ENCODE data around the gene BCAS1. TPM values are rescaled to one million over a fixed set of nuclear protein-coding genes. Genes with fewer than 3 reads are reported as not detected.

Gene BCAS1
- total and polyA plus RNA-seq, 2 donors (not counting 3 experiments of a cell fraction or from before 2014, with no cell fraction given): not detected

GRCh38 chr20:53993310-53993709 lies 77.1 kb downstream of the BCAS1 start:
- H3K4me2 ChIP-seq (ENCODE audit: insufficient read depth, low read length): no peak overlapping the region
- CTCF ChIA-PET: no interaction called here

More at GRCh38 chr20:53993310-53993709, 77.1 kb downstream of the BCAS1 start:
- intact Hi-C loops (cut with micrococcal nuclease): no loop called here
- no peak overlapping the region for H3K9ac ChIP-seq (replicated peaks; ENCODE audit: extremely low read depth, insufficient read depth, low read length)
- H3K4me1 ChIP-seq (ENCODE audit: control insufficient read depth, extremely low read depth, insufficient read depth, low read length): no peaks in the 10 kb centered on the region
- BruUV-seq (replicated peaks): no TSS peak
- FAIRE-seq (no peak), DNase-seq (ENCODE audit: low read depth, low spot score) (no peak)
- H4K20me1 ChIP-seq (replicated peaks; ENCODE audit: control insufficient read depth, extremely low read depth, insufficient read depth, low read length): no peaks in the 10 kb centered on the region
- H2AFZ ChIP-seq (ENCODE audit: low read depth, low read length): no peak overlapping the region
- H3K27me3 ChIP-seq (ENCODE audit: control insufficient read depth in 2 of 2, insufficient read depth in 2 of 2, low read length in 2 of 2): no peaks in the 10 kb centered on the region
- no peaks in the 10 kb centered on the region for H3K9me3 ChIP-seq (replicated peaks; ENCODE audit: control insufficient read depth, insufficient read depth, low read length)
- no peaks in the 10 kb centered on the region for H3K36me3 ChIP-seq (ENCODE audit: control insufficient read depth in 2 of 2, extremely low read depth in 1 of 2, insufficient read depth in 2 of 2, low read length in 2 of 2)
- dilution Hi-C loops (cut with MboI; ENCODE audit: extremely low pct_ligation_motif_present, low sequenced_read_pairs): no loop called here
- POLR2A ChIA-PET: no interaction called here
- TF ChIP-seq GATA2 (IDR thresholded peaks at IDR 0.05; ENCODE audit: insufficient read depth, insufficient read length, low read depth, low read length) (no peak), POLR2AphosphoS5 (IDR thresholded peaks at IDR 0.05; ENCODE audit: insufficient read depth, low read depth, low read length) (no peak), EZH2 (IDR thresholded peaks at IDR 0.05; ENCODE audit: borderline replicate concordance, low read depth, low read length, severe bottlenecking) (no peak), CTCF (IDR thresholded peaks at IDR 0.05; ENCODE audit: extremely low read depth in 1 of 2, insufficient read depth in 1 of 2, low read depth in 1 of 2, low read length in 2 of 2) (no peak), MAX (IDR thresholded peaks at IDR 0.05; ENCODE audit: insufficient read depth, insufficient read length) (no peak), MYC (IDR thresholded peaks at IDR 0.05; ENCODE audit: low read depth, low read length) (no peak), JUN (IDR thresholded peaks at IDR 0.05; ENCODE audit: borderline replicate concordance, insufficient read depth, insufficient read length, low read depth) (no peak), POLR2A (IDR thresholded peaks at IDR 0.05; ENCODE audit: low read depth, low read length) (no peak), FOS (IDR thresholded peaks at IDR 0.05; ENCODE audit: borderline replicate concordance, insufficient read depth, low read length) (no peak)
- no peaks in the 10 kb centered on the region for H3K9me1 ChIP-seq (replicated peaks; ENCODE audit: control insufficient read depth, extremely low read depth, insufficient read depth, low read length)
- no peak overlapping the region for H3K4me3 ChIP-seq (replicated peaks in 1 of 3; ENCODE audit: insufficient read depth in 1 of 3, low read depth in 1 of 3, low read length in 3 of 3)
- H3K27ac ChIP-seq (ENCODE audit: insufficient read depth, low read depth, low read length): no peak overlapping the region
- no peaks in the 10 kb centered on the region for H3K79me2 ChIP-seq (ENCODE audit: control insufficient read depth, insufficient read depth, low read length)
